Activated CD4-positive, CD25-positive, alpha-beta regulatory T cell treated with anti-CD3 and anti-CD28 coated beads, Interleukin-2, amount 50 U/mL, for 16 hours (primary cell): Measurements from ENCODE around the gene SH3RF1.

Experiments used
- DNase-seq: peaks from one replicate; pipeline ENCODE4 v3.0.0-alpha.2; 2020; ENCODE audit warnings: low read depth, low spot score

SH3RF1 gene

DNA sequence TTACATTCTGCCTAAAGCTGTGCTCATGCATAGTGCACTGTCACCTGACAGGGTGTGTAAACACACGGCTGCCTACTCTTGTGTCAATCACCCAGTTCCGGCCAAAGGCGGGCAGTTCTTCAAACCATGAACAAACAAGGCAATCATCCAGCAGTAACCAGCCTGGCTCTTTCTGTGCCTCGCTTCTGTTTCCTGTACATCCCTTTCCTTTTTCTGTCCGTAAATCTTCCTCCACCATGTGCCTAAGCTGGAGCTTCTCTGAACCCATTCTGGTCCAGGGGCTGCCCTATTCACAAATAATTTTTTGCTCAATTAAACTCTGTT is 199.9 kb downstream of the SH3RF1 start:
- no peak for DNase-seq

DNA sequence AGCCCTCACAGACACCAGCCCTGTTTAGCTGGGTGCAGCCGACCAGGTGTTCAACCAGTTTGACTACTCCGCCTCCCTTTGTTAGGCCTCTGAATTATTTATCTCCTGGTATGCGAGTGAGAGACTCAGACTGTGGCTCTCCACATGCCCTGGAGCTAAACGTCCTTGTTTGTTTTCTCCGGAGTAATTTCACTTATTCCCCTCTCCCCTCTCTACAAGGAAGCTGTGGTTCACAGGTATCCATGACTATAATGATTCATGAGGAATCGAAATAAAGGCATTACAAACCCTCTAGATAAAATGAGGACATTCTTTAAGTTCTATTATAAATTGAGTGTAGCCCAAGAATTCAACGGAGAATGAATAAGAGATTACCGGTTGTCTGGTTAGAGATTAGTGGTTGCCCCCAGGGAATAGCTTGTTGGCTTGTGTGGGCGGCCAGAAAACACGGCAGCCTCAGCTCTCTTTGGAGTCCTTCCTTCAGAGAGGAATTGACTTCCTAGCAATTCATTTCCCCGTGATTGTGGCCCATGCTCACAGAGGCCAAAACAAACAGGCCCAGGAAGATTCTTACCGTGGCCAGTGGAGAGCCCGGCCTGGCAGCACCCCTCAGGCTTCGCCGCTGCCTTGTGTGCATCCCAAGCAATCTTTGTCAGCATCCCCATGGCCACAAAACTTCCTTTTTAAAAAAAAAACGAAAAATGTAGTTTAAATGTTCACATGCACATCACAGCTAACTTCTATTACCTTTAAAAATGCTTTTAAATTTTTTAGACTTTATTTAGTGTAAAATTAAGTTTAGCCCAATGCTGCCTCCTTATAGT is 200.5 kb downstream of the SH3RF1 start:
- DNase-seq: no peak

DNA sequence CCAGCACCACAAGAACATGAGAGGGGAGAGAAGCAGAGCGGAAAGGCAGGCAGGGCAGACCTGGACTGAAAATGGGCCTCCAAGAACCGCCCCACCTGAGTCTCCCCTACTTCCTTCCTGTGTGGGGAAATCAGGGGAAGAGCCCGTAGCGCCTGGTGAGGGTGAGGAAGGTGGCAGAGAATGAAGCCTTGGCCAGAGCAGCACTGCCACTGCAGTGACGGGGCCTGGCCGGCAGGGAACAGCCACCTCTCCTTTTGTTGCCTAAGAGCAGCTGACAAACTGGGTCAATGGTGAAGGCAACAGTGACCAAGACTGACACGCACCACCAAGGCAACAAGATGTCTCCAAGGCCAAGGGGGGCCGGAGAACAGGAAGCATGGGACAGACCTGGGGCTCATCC is 202.3 kb downstream of the SH3RF1 start:
- DNase-seq: no peak

DNA sequence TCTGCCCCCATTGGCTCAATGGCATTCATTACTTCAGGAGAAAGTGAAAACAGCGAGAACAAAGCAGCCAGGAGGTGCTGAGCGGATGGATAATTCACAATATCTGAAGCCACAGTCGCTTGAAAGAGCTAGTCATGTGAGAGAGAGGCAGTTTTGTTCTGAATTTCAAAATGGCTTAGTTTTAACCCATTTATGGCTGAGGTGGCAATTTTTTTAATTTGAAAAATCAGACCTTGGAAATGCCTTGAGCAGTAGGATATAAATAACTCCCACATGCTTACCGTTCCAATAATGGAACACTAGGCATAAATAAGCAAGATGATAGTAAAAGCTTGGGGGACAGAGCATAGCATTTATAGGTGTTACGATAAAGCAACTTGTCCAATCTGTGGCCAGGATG is 203.8 kb downstream of the SH3RF1 start:
- DNase-seq: no peak

DNA sequence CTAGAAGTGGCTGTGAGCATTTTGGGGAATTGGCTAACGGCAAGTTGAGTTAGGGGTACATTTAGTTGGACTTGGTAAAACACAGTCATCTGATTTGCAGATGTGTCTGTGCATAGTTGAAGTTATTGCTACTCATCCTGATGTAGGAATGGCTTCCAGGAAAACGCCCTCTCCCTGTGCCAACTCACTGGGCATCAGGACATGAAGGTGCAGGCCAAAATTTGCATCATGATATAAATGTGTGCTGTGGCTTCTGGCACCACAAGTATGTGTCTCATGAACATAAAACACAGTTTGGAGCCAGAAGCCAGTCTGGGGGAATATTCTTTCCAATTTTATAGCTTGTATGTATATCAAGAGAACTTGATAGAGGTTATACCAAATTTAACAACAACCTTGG is 206.5 kb downstream of the SH3RF1 start:
- no peak for DNase-seq

DNA sequence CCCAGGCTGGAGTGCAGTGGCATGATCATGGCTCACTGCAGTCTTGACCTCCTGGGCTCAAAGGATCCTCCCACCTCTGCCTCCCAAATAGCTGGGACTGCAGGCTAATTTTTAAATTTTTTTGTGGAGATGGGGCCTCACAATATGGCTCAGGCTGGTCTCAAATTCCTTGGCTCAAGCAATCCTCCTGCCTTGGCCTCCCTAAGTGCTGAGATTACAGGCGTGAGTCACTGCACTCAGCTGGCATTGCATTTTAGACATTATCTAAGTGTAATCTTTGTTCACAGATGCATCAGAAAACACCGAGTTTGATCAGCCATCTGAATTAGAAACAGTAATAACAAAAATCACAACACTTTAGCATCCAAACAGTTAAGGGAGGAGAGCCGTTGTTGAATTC is 207.3 kb downstream of the SH3RF1 start:
- DNase-seq: no peak

DNA sequence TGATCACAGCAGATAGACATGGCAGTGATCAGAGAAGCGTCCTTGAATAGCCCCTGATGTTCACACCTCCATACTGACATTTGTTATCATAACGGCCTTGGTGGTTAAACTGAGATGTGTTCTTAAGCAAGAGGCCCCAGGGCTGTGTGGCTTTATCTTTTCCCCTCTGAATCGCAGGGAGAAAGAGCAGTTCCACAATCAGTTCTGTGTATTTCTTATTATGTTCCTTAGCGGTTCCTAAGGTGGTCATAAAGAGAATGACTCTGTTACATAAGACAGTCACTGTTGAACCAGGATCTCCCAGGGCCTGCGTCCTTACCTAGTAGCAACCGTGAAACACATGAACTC is 207.9 kb downstream of the SH3RF1 start:
- DNase-seq: no peak

DNA sequence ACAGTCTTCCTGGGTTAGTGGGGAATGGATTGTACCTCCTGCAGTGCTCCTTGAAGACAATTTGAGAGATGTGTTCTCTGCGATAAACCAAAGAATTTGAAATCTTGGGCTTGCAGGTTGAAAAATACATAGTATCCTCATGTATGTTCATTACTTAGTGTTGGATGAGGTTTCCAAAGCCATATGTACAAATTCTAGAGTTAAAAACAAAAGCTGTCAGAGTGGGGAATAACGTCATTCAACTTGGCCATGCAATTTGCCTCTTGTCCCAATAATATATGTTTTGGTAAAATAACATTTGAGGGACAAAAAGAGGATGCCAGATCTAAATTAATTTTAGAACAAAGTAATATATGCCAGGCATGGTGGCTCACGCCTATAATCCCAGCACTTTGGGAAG is 209.4 kb downstream of the SH3RF1 start:
- DNase-seq: no peak

DNA sequence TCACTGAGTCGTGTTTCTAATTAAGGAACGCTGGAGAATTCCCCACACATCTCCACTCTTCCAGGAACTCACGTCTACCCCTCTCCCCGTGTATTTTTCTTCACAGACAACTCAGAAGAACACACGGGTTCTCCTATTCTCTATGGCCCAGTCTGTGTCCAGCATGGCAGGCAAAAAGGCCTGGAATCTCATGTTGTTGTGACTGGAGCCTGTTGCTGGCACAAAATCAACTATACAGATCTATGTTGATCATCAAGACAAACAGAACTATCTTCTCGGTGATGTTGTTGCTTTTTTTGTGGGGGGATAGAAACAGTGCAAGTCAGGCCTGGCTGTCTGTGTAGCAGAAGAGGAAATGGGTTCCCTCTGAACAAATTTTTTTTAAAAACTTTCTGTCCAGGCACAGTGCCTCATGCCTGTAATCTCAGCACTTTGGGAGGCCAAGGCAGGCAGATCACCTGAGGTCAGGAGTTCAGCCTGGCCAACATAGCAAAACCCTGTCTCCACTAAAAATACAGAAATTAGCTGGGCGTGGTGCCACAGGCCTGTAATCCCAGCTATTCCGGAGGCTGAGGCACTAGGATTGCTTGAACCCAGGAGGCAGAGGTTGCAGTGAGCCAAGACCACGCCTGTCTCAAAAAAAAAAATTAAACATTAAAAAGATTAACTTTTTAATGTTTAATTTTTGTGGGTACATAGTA is 210.2 kb downstream of the SH3RF1 start:
- no peak for DNase-seq

DNA sequence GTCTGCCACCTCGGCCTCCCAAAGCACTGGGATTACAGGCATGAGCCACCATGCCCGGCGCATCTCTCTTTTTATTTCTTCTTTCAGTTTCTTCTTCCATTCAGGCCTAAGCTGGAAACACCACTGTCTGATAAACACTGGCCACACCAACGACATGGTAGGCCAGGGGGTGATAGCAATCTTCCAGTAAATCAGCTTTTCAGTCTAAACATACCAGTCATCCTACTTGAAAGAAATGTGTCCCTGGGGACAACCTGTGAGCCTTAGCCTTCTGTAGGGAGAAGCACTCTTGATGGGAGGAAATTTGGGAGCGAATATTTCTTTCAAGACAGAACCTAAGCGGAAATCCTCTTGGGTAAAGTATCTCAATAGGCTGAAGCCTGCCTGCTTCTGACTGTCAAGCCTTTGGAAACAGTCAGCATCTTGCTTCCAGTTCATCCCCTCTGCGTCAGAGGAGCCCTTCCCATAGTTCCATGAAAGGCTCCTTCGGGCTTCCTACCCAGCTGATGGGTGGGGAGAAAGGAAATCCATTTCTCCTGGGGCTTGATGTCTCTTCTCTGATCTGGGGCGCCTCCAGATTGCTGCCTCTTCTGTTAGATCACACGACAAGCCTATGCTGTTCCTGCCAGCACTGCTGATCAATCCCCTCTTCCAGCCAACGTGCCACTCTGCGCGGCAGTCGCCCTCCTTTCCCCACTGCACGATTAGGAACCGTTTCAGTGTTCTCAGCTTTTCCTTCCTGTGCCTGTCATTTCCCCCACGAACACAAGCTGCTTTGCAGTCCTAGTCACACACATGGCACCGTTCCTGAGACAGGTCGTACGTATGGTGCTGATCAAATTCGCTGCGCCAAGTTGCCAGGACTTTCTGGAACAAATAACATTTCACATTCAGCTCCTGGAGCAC is 211.2 kb downstream of the SH3RF1 start:
- no peak for DNase-seq

DNA sequence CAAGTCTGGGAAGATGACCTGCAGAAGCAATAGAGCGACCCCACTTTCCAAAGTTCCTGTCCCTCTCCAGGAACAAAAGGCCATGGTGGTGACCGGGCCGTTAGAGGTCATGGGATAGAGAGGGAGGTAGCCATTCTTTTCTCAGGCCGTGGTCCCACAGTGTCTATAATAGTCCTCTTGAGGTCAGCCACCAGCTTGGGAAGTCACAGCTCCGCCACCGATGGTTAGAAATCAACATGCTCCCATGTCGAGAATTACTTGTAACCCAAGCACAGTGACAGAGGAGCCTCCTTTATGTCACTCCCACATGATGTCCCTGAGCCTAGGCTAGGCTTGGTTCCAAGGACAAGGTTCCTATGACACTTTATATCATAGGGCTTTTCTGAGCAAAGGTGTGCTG is 212.4 kb downstream of the SH3RF1 start:
- DNase-seq: no peak

DNA sequence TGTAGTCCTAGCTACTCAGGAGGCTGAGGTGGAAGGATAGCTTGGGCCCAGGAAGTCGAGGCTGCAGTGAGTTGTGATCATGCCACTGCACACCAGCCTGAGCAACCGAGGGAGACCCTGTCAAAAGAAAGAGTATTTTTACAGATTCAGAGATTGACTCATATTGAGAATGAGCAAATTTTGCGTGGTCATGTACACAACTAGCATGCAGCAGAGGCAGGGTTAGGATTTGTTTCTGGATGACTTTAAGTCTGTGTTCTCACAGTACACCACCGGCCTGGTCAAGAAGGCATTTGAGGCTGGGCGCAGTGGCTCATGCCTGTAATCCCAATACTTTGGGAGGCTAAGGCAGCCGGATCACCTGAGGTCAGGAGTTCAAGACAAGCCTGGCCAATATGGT is 215.9 kb downstream of the SH3RF1 start:
- DNase-seq: no peak

DNA sequence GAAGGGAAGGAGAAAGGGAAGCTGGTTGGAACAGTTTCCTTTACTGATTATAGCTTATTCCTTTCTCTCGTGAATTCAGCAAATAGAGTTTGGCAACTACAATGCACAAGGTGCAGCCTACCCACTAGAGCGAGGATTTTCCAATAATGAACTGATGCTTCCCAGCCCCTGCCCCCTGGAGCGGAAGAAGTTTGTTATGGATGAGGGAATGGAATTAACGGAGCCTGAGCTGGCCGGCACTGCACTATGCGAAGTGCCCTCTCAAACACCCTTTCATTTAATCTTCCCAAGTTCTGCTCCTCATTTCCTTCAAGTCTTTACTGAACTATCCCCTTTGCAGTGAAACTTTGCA is 218.2 kb downstream of the SH3RF1 start:
- DNase-seq: no peak

DNA sequence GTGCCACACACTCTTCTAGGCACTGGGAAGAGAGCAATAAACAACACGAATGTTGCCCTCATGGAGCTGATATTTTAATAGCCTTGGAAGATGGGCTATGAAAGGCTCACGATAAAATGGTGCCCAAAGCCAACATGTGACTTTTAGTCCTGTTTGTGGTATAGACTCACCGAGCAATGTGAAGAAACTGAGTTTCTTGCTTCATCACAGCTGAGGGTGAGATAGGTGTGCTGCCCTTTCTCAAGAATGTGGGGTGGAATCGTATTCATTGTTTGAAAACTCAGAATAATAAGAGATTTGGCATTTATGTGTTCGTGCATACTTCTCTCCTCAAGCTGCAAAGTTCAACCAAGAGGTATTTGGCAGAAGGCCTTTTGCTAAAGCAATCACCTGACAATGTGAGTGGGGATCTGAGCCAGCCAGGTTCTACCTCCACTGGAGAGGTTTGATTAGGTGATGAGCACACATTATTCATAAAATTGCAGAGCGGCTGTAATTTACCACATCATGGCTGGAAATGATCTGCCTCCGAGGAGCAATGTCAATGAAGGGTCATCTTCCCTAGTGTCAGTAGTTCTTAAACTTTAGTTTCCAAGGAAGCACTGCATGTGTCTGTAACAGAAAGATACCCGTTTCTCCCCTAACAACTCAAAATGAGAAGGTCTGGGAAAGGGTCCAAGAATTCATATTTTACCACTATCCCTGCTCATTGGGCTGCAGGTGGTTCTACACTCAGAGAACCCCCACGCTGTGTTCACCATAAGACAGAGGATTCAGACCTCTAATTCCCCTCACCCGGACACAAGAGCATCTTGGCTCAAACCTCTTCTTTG is 218.8 kb downstream of the SH3RF1 start:
- DNase-seq: no peak

DNA sequence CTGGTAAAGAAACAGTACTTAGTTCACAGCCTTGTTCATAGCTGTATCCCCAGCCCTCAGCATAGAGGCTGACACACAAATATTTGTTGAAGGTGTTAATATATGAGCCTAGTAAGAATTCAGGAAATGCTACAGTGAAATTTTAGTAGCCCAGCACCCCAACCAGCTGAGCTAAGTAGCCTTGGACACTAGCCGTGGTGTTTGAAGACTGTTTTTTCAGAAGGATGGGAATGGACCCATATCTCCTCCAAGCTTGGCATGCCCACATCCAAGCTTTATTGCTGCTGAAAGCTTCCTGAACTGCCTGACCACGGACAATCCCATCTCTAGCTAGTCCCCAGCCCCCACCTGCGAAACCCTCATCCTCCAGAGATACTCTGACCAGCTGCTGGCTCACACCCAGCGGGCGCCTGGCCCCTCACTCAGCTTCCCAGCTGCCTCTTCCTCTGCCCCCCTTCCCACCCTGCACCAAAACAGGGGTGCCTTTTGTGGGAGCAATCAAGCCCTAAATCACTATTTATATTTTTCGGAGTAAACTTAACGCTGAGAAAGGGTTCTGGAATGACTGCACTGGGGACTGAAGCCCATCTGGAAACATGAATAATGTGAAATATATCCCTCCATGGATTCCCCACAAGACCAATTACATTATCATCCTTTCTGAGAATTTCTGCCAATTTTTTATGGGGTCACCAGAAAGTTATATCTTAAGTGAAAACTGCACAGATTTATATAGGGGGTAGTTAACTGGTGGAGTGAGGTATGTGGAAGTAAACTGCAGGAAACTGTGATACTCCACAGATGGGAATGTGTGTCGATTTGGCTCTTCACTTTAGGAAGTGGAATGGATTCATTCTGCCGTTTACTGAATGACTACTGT is 219.6 kb downstream of the SH3RF1 start:
- DNase-seq: no peak

DNA sequence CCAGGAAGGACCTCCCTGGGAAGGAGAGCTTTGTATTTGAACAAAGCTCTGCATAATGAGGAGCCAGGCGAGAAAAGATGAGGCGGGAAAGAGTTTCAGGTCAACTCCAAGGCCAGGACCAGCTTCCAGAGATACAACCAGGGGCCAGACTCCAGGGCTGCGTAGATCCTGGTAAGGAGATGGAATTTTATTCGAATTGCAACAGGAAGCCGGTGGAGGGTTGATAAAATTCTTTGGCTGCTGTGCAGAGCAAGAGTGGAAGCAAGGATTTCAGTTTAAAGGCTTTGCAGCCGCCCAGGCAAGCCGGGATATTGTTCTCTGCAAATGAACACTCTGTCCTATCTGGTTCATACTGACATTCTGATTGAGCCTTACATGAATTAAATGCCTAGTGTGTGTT is 220.5 kb downstream of the SH3RF1 start:
- DNase-seq: no peak

DNA sequence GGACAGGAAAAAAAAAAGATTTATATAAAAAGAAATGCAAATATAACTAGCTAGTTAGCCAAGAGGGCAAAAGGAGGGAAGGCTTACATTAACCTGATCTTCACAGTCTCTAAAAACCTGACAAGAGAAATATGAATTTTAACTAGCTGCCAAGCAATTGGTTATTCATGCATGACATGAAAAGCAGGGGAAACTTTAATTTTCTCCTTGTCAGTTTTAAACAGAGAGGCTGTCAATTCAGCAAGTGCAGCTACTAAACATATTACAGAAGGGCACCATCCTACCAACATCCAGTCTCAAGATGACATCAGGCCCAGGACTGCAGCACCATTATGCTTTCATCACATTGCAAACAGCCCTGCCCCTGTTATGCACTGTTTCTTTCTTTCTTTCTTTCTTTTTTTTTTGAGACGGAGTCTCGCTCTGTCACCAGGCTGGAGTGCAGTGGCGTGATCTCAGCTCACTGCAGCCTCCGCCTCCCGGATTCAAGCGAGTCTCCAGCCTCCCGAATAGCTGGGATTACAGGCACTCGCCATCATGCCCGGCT is 221.8 kb downstream of the SH3RF1 start:
- DNase-seq: no peak

DNA sequence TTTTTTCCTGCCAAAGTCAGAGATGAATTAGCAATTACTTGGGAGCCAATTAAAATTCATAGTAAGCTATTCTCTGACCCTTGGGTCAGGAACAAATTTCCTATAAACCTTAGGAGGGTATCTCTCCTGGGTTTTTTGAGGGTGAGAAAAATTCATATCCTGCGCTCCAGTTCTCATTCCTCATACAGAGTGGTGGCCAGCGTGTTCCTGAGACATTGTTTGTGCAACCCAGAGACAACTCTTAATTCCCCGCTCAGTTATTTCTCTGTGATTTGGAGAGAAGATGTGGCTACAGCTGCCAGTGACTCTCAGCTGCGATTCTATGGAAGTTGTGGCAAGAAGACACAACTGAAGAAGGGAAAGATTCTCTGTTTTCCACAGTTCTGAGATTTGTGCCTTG is 222.8 kb downstream of the SH3RF1 start:
- no peak for DNase-seq

DNA sequence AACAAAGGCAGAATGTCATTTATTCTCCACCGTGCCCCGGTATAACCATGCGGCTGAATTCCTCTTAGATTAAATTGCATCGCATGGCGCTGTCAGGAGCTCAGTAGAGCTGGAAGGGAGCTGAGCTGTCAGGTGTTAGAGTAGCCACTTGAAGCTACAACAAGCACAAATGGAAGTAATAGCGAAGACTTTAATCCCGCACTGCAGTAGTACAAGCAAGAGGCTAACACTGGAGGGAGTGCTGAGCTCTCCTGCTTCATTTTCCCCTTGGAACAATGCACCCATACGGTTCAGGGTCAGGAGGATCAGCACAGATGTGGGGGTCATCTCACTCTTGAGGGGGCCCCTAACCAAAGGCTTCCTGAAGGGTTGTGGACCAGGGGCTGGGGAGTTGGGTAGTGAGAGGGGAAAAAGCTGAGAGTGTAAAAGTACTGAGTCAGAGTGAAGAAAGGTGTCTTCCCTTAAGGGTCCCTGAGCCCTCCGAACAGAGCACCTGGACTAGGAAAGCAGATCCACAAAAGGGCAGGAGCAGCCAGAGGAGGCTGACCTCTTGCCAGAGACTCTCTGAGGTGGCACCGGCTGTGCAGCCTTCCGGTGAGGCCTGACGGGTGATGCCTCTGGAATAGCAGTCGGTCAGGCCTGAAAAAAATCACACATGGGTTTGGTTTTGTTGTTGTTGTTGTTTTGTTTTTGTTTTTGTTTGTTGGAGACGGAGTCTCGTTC is 224.7 kb downstream of the SH3RF1 start:
- no peak for DNase-seq
